HEK293 (cell line): ENCODE results near the gene MMP24.

Source experiments
- BCL11B ChIP-seq: fragments of 450-650 bp; formaldehyde crosslinking; IDR thresholded peaks from 2 replicates; pipeline ENCODE4 v1.5.1; 2016; ENCODE audit warnings: low read depth, missing biosample characterization, missing genetic modification characterization
- GLI2 ChIP-seq: fragments of 450-650 bp; formaldehyde crosslinking; IDR thresholded peaks from 2 replicates; pipeline ENCODE4; 2017; ENCODE audit warnings: missing biosample characterization, missing genetic modification characterization, low read depth, borderline replicate concordance
- KLF17 ChIP-seq: fragments of 450-650 bp; formaldehyde crosslinking; IDR thresholded peaks from 2 replicates; pipeline ENCODE4 v1.5.1; 2016; ENCODE audit warnings: missing biosample characterization, missing genetic modification characterization
- KLF7 ChIP-seq: fragments of 450-650 bp; formaldehyde crosslinking; IDR thresholded peaks from 2 replicates; pipeline ENCODE4 v1.5.1; 2016; ENCODE audit warnings: missing biosample characterization, missing genetic modification characterization, borderline replicate concordance
- OSR2 ChIP-seq: fragments of 450-650 bp; formaldehyde crosslinking; IDR thresholded peaks from 2 replicates; pipeline ENCODE4 v1.5.1; 2016; ENCODE audit warnings: missing biosample characterization, missing genetic modification characterization
- PRDM10 ChIP-seq: fragments of 450-650 bp; formaldehyde crosslinking; IDR thresholded peaks from 2 replicates; pipeline ENCODE4 v1.5.1; 2016; ENCODE audit warnings: missing biosample characterization, missing genetic modification characterization
- TRIM28 ChIP-seq: IDR thresholded peaks from 2 replicates; pipeline ENCODE4 v1.6.1; 2011; ENCODE audit warnings: low read length, control low read depth, borderline replicate concordance
- ZBTB1 ChIP-seq: fragments of 450-650 bp; formaldehyde crosslinking; IDR thresholded peaks from 2 replicates; pipeline ENCODE4 v1.5.1; 2016; ENCODE audit warnings: missing biosample characterization, missing genetic modification characterization
- ZIC2 ChIP-seq: fragments of 450-650 bp; formaldehyde crosslinking; IDR thresholded peaks from 2 replicates; pipeline ENCODE4 v1.5.1; 2016; ENCODE audit warnings: missing biosample characterization, missing genetic modification characterization
- ZNF133 ChIP-seq: fragments of 450-650 bp; formaldehyde crosslinking; IDR thresholded peaks from 2 replicates; pipeline ENCODE4 v1.5.1; 2016; ENCODE audit warnings: missing biosample characterization, missing genetic modification characterization
- ZNF16 ChIP-seq: fragments of 450-650 bp; formaldehyde crosslinking; IDR thresholded peaks from 2 replicates; pipeline ENCODE4 v1.5.1; 2016; ENCODE audit warnings: low read depth, missing biosample characterization, missing genetic modification characterization
- ZNF18 ChIP-seq: fragments of 450-650 bp; formaldehyde crosslinking; IDR thresholded peaks from 2 replicates; pipeline ENCODE4 v1.5.1; 2016; ENCODE audit warnings: missing biosample characterization, missing genetic modification characterization
- ZNF19 ChIP-seq: fragments of 450-650 bp; formaldehyde crosslinking; IDR thresholded peaks from 2 replicates; pipeline ENCODE4; 2016; ENCODE audit warnings: missing biosample characterization, missing genetic modification characterization, low read depth
- ZNF24 ChIP-seq: fragments of 450-650 bp; formaldehyde crosslinking; IDR thresholded peaks from 2 replicates; pipeline ENCODE4 v1.5.1; 2016; ENCODE audit warnings: missing biosample characterization, missing genetic modification characterization
- ZNF248 ChIP-seq: fragments of 450-650 bp; formaldehyde crosslinking; IDR thresholded peaks from 2 replicates; pipeline ENCODE4 v1.5.1; 2017; ENCODE audit warnings: missing biosample characterization, missing genetic modification characterization
- ZNF302 ChIP-seq: fragments of 450-650 bp; formaldehyde crosslinking; IDR thresholded peaks from 2 replicates; pipeline ENCODE4 v1.5.1; 2016; ENCODE audit warnings: missing biosample characterization, missing genetic modification characterization, low read depth
- ZNF311 ChIP-seq: fragments of 450-650 bp; formaldehyde crosslinking; IDR thresholded peaks from 2 replicates; pipeline ENCODE4 v1.5.1; 2017; ENCODE audit warnings: missing biosample characterization, missing genetic modification characterization, borderline replicate concordance
- ZNF391 ChIP-seq: fragments of 450-650 bp; formaldehyde crosslinking; IDR thresholded peaks from 2 replicates; pipeline ENCODE4 v1.5.1; 2016; ENCODE audit warnings: low read depth, missing biosample characterization, missing genetic modification characterization, borderline replicate concordance
- ZNF398 ChIP-seq: fragments of 450-650 bp; formaldehyde crosslinking; IDR thresholded peaks from 2 replicates; pipeline ENCODE4 v1.5.1; 2017; ENCODE audit warnings: missing biosample characterization, missing genetic modification characterization
- ZNF416 ChIP-seq: fragments of 450-650 bp; formaldehyde crosslinking; IDR thresholded peaks from 2 replicates; pipeline ENCODE4 v1.5.1; 2016; ENCODE audit warnings: missing biosample characterization, missing genetic modification characterization
- ZNF426 ChIP-seq: fragments of 450-650 bp; formaldehyde crosslinking; IDR thresholded peaks from 2 replicates; pipeline ENCODE4 v1.5.1; 2017; ENCODE audit warnings: missing biosample characterization, missing genetic modification characterization, mild to moderate bottlenecking, inconsistent platforms, moderate library complexity
- ZNF449 ChIP-seq: fragments of 450-650 bp; formaldehyde crosslinking; IDR thresholded peaks from 2 replicates; pipeline ENCODE4 v1.5.1; 2017; ENCODE audit warnings: missing biosample characterization, mild to moderate bottlenecking, missing genetic modification characterization, moderate library complexity
- ZNF501 ChIP-seq: fragments of 450-650 bp; formaldehyde crosslinking; IDR thresholded peaks from 2 replicates; pipeline ENCODE4 v1.5.1; 2016; ENCODE audit warnings: missing biosample characterization, missing genetic modification characterization
- ZNF514 ChIP-seq: fragments of 450-650 bp; formaldehyde crosslinking; IDR thresholded peaks from 2 replicates; pipeline ENCODE4 v1.5.1; 2016; ENCODE audit warnings: missing biosample characterization, missing genetic modification characterization
- ZNF629 ChIP-seq: fragments of 450-650 bp; formaldehyde crosslinking; IDR thresholded peaks from 2 replicates; pipeline ENCODE4 v1.5.1; 2017; ENCODE audit warnings: missing biosample characterization, missing genetic modification characterization
- ZNF76 ChIP-seq: fragments of 450-650 bp; formaldehyde crosslinking; IDR thresholded peaks from 2 replicates; pipeline ENCODE4; 2016; ENCODE audit warnings: low read depth, missing biosample characterization, missing genetic modification characterization, borderline replicate concordance
- ZNF843 ChIP-seq: fragments of 450-650 bp; formaldehyde crosslinking; IDR thresholded peaks from 2 replicates; pipeline ENCODE4 v1.5.1; 2016; ENCODE audit warnings: missing biosample characterization, missing genetic modification characterization
- ZXDB ChIP-seq: fragments of 450-650 bp; formaldehyde crosslinking; IDR thresholded peaks from 2 replicates; pipeline ENCODE4 v1.5.1; 2016; ENCODE audit warnings: missing biosample characterization, missing genetic modification characterization

The MMP24 gene

GRCh38 chr20:35305682-35306556 is 79.4 kb downstream of the MMP24 start (continued):
- TF ChIP-seq ZNF398 (tag by site-specific recombination) (peak; percentile 55), ZIC2 (peak; percentile 98), ZNF76 (no peak), ZNF629 (tag by site-specific recombination) (peak; percentile 89), ZBTB1 (tag by site-specific recombination) (no peak), ZNF248 (tag by site-specific recombination) (no peak), ZNF449 (tag by site-specific recombination) (no peak), ZNF302 (no peak), KLF7 (tag by site-specific recombination) (no peak), ZNF514 (tag by site-specific recombination) (no peak), TRIM28 (no peak), GLI2 (tag by site-specific recombination) (0 out of 2 replicates have a peak, but pooled peaks have one; percentile 14), ZNF311 (no peak), KLF17 (tag by site-specific recombination) (peak; percentile 35; the same call in 1 of the 2 replicates), PRDM10 (tag by site-specific recombination) (0 out of 2 replicates have a peak, but pooled peaks have one; percentile 45), ZNF416 (tag by site-specific recombination) (no peak), ZNF19 (tag by site-specific recombination) (no peak), OSR2 (tag by site-specific recombination) (no peak; the same call in 1 of the 2 replicates), ZNF18 (tag by site-specific recombination) (no peak), ZNF843 (tag by site-specific recombination) (no peak), BCL11B (tag by site-specific recombination) (no peak), ZNF24 (tag by site-specific recombination) (peak; percentile 73), ZNF16 (tag by site-specific recombination) (no peak), ZNF426 (no peak), ZXDB (peak; percentile 50), ZNF391 (tag by site-specific recombination) (no peak), ZNF501 (tag by site-specific recombination) (no peak), ZNF133 (tag by site-specific recombination) (no peak)
